Motor neuron (in vitro differentiated cells): ENCODE measurements around the gene ST3GAL4. TPM values are rescaled to one million over a fixed set of nuclear protein-coding genes. Genes with fewer than 3 reads are reported as not detected.

Experiments used
- ATAC-seq, 8 experiments: fragments of 200-7000 bp; cut with Tn5 transposase; replicated peaks in 6 of 8; 2 replicates each; pipeline ENCODE4 v1.8.0; 2021; ENCODE audit warnings: mild to moderate bottlenecking in 8 of 8, moderate library complexity in 8 of 8
- H3K27ac ChIP-seq, 2 donors: fragments of 250-450 bp; sonication (Bioruptor Pico); 2 replicates each; pipeline ENCODE4 v1.9.0; 2021; ENCODE audit warnings: antibody characterized with exemption in 2 of 2, mild to moderate bottlenecking in 2 of 2, moderate library complexity in 1 of 2
- H3K4me1 ChIP-seq, 2 donors: fragments of 250-450 bp; sonication (Bioruptor Pico); replicated peaks in 1 of 2; 2 replicates each; pipeline ENCODE4 v1.6.1; 2021; ENCODE audit warnings: antibody characterized with exemption in 2 of 2, mild to moderate bottlenecking in 2 of 2, moderate library complexity in 1 of 2
- H3K4me3 ChIP-seq, 5 donors: fragments of 250-450 bp; sonication (Bioruptor Pico); 2 replicates each; pipeline ENCODE4 v1.9.0; 2021; ENCODE audit warnings: antibody characterized with exemption in 5 of 5, mild to moderate bottlenecking in 5 of 5, moderate library complexity in 4 of 5
- WGBS, 10 experiments: fragments of 450-650 bp; shearing (Covaris generic); methylation state at CpG; one replicate each; pipeline ENCODE4 v1.0.0; 2022; 5-methylcytosine and 5-hydroxymethylcytosine counted together
- in situ Hi-C, 9 experiments: fragments of 400-800 bp; cut with MboI; loops; one replicate each; pipeline ENCODE4 v1.15.0; 2021; ENCODE audit warnings: low sequenced_read_pairs in 9 of 9, low pct_unique_long_range_greater_than_20kb in 2 of 9; ENCODE audit not compliant: unreplicated experiment in 9 of 9
- total RNA-seq, 8 experiments: library from RNA; unstranded; fragments of 300-600 nt; gene quantifications; 2 replicates each; pipeline versions ENCODE4 v1.2.3 to v1.2.4, GENCODE V29; 2022

The ST3GAL4 gene
- total RNA-seq, 8 experiments from 2014 or later = 5.6 to 98.9 (median 11.3) TPM

GRCh38 chr11:126422446-126422845 lies 67.0 kb downstream of the ST3GAL4 start:
- H3K4me3 ChIP-seq = no peak overlapping the region
- in situ Hi-C loops = loop anchor here in 1 of 9 experiments (25.0 kb wide), 1 partner anchor 110 kb away; the partner anchor contains the start of gene DCPS
- H3K4me1 ChIP-seq = no peaks in the 10 kb centered on the region
- H3K27ac ChIP-seq = no peak overlapping the region
- ATAC-seq = no peak
- 60 to 100% (median 87%) methylated on average over 1 to 2 of the region's 2 CpGs; no CpG with 5 or more reads in 4 of the 10 experiments for WGBS, 10 experiments

GRCh38 chr11:126423154-126423553 lies 67.7 kb downstream of the ST3GAL4 start:
- ATAC-seq = no peak
- in situ Hi-C loops = loop anchor here in 1 of 9 experiments (25.0 kb wide), 1 partner anchor 111 kb away; the partner anchor contains the start of gene DCPS
- 17 to 100% (median 41%) methylated on average over 1 to 2 of the region's 2 CpGs; no CpG with 5 or more reads in 5 of the 10 experiments for WGBS, 10 experiments

GRCh38 chr11:126423743-126424142 lies 68.3 kb downstream of the ST3GAL4 start:
- 85 to 100% methylated on average over 1 to 4 of the region's 11 CpGs; no CpG with 5 or more reads in 8 of the 10 experiments for WGBS, 10 experiments

More at GRCh38 chr11:126423154-126423553, 67.7 kb downstream of the ST3GAL4 start:
- H3K4me3 ChIP-seq = no peak overlapping the region
- no peak overlapping the region for H3K27ac ChIP-seq
- H3K4me1 ChIP-seq = no peaks in the 10 kb centered on the region

GRCh38 chr11:126424471-126425039 lies 69.1 kb downstream of the ST3GAL4 start:
- Histone ChIP-seq H3K4me3 (no peak overlapping the region), H3K4me1 (no peaks in the 10 kb centered on the region), H3K27ac (no peak overlapping the region)
- no peak for ATAC-seq
- WGBS, 10 experiments = 86 to 100% (median 90%) methylated on average over 1 to 15 of the region's 30 CpGs; no CpG with 5 or more reads in 4 of the 10 experiments
- in situ Hi-C loops = loop anchor here in 3 of 9 experiments (25.0 kb wide), 3 partner anchors 112 to 913 kb away; partner anchors contain the start of gene DCPS (in 1 of the 3)

More at GRCh38 chr11:126423743-126424142, 68.3 kb downstream of the ST3GAL4 start:
- ATAC-seq = no peak
- no peak overlapping the region for H3K4me3 ChIP-seq
- in situ Hi-C loops = loop anchor here in 1 of 9 experiments (25.0 kb wide), 1 partner anchor 111 kb away; the partner anchor contains the start of gene DCPS
- no peaks in the 10 kb centered on the region for H3K4me1 ChIP-seq
- no peak overlapping the region for H3K27ac ChIP-seq

GRCh38 chr11:126426106-126426505 lies 70.6 kb downstream of the ST3GAL4 start:
- H3K4me1 ChIP-seq = no peaks in the 10 kb centered on the region
- no peak overlapping the region for H3K4me3 ChIP-seq
- in situ Hi-C loops = loop anchor here in 2 of 9 experiments (25.0 kb wide), 2 partner anchors 561 to 911 kb away; no protein-coding TSS in a partner anchor
- ATAC-seq = peak in 3 of 8 experiments; percentile 14 to 56 (median 52)
- WGBS, 10 experiments = 86 to 100% methylated on average over 1 to 2 of the region's 3 CpGs; no CpG with 5 or more reads in 8 of the 10 experiments
- no peak overlapping the region for H3K27ac ChIP-seq

GRCh38 chr11:126426820-126427749 lies 71.6 kb downstream of the ST3GAL4 start:
- H3K4me1 ChIP-seq = no peaks in the 10 kb centered on the region
- in situ Hi-C loops = loop anchor here in 2 of 9 experiments (25.0 kb wide), 2 partner anchors 560 to 910 kb away; no protein-coding TSS in a partner anchor
- peak in 1 of 8 experiments; percentile 6 for ATAC-seq
- WGBS, 10 experiments = 16 to 100% (median 72%) methylated on average over 1 to 9 of the region's 14 CpGs; no CpG with 5 or more reads in 1 of the 10 experiments
- no peak overlapping the region for H3K27ac ChIP-seq
- no peak overlapping the region for H3K4me3 ChIP-seq

GRCh38 chr11:126430581-126431335 lies 75.3 kb downstream of the ST3GAL4 start:
- Histone ChIP-seq H3K27ac (no peak overlapping the region), H3K4me1 (peaks cover 4 to 8% of the 10 kb centered on the region in 2 donors), H3K4me3 (no peak overlapping the region)
- no peak for ATAC-seq
- in situ Hi-C loops = loop anchor here in 2 of 9 experiments (25.0 kb wide), 2 partner anchors 557 to 907 kb away; no protein-coding TSS in a partner anchor
- whole genome bisulfite sequencing, 10 experiments = 25 to 100% (median 89%) methylated on average over 1 to 6 of the region's 10 CpGs; no CpG with 5 or more reads in 2 of the 10 experiments

GRCh38 chr11:126431401-126432064 lies 76.0 kb downstream of the ST3GAL4 start:
- ATAC-seq = peak; percentile 49 to 86 (median 78)
- H3K4me1 ChIP-seq = peaks cover 4 to 8% of the 10 kb centered on the region in 2 donors
- no peak overlapping the region for H3K27ac ChIP-seq
- WGBS, 10 experiments = 12 to 93% (median 73%) methylated on average over 1 to 6 of the region's 23 CpGs; no CpG with 5 or more reads in 6 of the 10 experiments
- in situ Hi-C loops = loop anchor here in 2 of 9 experiments (25.0 kb wide), 2 partner anchors 556 to 906 kb away; no protein-coding TSS in a partner anchor
- H3K4me3 ChIP-seq = no peak overlapping the region

- in situ Hi-C loops = loop anchor here in 2 of 9 experiments (25.0 kb wide), 2 partner anchors 555 to 905 kb away; no protein-coding TSS in a partner anchor
- 60% methylated on average over 1 of the region's 3 CpGs; no CpG with 5 or more reads in 9 of the 10 experiments for WGBS, 10 experiments
- Histone ChIP-seq H3K27ac (no peak overlapping the region), H3K4me3 (no peak overlapping the region), H3K4me1 (peaks cover 4 to 8% of the 10 kb centered on the region in 2 donors)
- ATAC-seq = peak in 2 of 8 experiments; percentile 7 to 32
Measured at GRCh38 chr11:126432065-126432461, 76.6 kb downstream of the ST3GAL4 start.

GRCh38 chr11:126432525-126432924 lies 77.0 kb downstream of the ST3GAL4 start:
- ATAC-seq = no peak
- 93 to 100% (median 94%) methylated on average over 1 to 3 of the region's 6 CpGs; no CpG with 5 or more reads in 7 of the 10 experiments for WGBS, 10 experiments
- in situ Hi-C loops = loop anchor here in 2 of 9 experiments (25.0 kb wide), 2 partner anchors 555 to 905 kb away; no protein-coding TSS in a partner anchor
- Histone ChIP-seq H3K4me1 (peaks cover 4 to 8% of the 10 kb centered on the region in 2 donors), H3K4me3 (no peak overlapping the region), H3K27ac (no peak overlapping the region)

- Histone ChIP-seq H3K27ac (no peak overlapping the region), H3K4me3 (no peak overlapping the region), H3K4me1 (peaks cover 4 to 8% of the 10 kb centered on the region in 2 donors)
- no peak for ATAC-seq
- 46 to 100% (median 85%) methylated on average over 1 to 7 of the region's 11 CpGs; no CpG with 5 or more reads in 3 of the 10 experiments for WGBS, 10 experiments
- in situ Hi-C loops = loop anchor here in 2 of 9 experiments (25.0 kb wide), 2 partner anchors 554 to 904 kb away; no protein-coding TSS in a partner anchor
Measured at GRCh38 chr11:126433244-126433846, 77.9 kb downstream of the ST3GAL4 start.
